GM12874 (cell line): ENCODE measurements around the gene BTD.

Source experiments
- CTCF ChIP-seq: IDR thresholded peaks from 2 replicates; pipeline ENCODE4 v1.5.1; 2011; ENCODE audit warnings: low read depth, mild to moderate bottlenecking, control low read depth, low read length, moderate library complexity; ENCODE audit not compliant: insufficient read depth

BTD gene

GRCh38 chr3:15610082-15610759, 8.7 kb downstream of the BTD start:
- TF ChIP-seq CTCF, result no peak

- no peak for TF ChIP-seq CTCF
Measured at GRCh38 chr3:15611018-15611417, 9.5 kb downstream of the BTD start.

GRCh38 chr3:15612001-15612400, 10.5 kb downstream of the BTD start:
- no peak for TF ChIP-seq CTCF

- TF ChIP-seq CTCF, result no peak
Measured at GRCh38 chr3:15614958-15615357, 13.4 kb downstream of the BTD start.

GRCh38 chr3:15616053-15616452, 14.5 kb downstream of the BTD start:
- TF ChIP-seq CTCF, result no peak

GRCh38 chr3:15623535-15624440, 22.2 kb downstream of the BTD start:
- no peak for TF ChIP-seq CTCF

- no peak for TF ChIP-seq CTCF
Measured at GRCh38 chr3:15628967-15629366, 27.4 kb downstream of the BTD start.
